Measurements from ENCODE around the gene DEK. TPM values are rescaled to one million over a fixed set of nuclear protein-coding genes. Genes with fewer than 3 reads are reported as not detected.
A peak's percentile ranks its signal among the peaks of the same experiment; 100 is the strongest.

The DEK gene
- total and polyA plus RNA-seq, 5 donors from 2014 or later: 34.9 to 75.3 (median 69.4) TPM

- no peak overlapping the region for H3K27ac ChIP-seq (ENCODE audit: insufficient read depth, low read length, poor library complexity, severe bottlenecking)
- no peak overlapping the region for H3K27ac Mint-ChIP-seq
- peaks cover 0 to 4% (median 0%) of the 10 kb centered on the region in 7 donors for H3K9me3 Mint-ChIP-seq
These were observed 46.1 kb downstream of the DEK start for GRCh38 chr6:18218233-18218632.

GRCh38 chr6:18216411-18216810 is 47.9 kb downstream of the DEK start:
- H3K27ac Mint-ChIP-seq: no peak overlapping the region
- Histone ChIP-seq H3K9me3 (ENCODE audit: control insufficient read depth in 2 of 2, low read length in 2 of 2) (no peaks in the 10 kb centered on the region), H3K4me1 (ENCODE audit: control insufficient read depth, insufficient read depth, low read length, poor library complexity, severe bottlenecking) (no peaks in the 10 kb centered on the region), H3K27ac (ENCODE audit: insufficient read depth, low read length, poor library complexity, severe bottlenecking) (no peak overlapping the region), H3K4me3 (ENCODE audit: low read depth, low read length) (no peak overlapping the region), H3K36me3 (ENCODE audit: control insufficient read depth, insufficient read depth, low read length) (peaks cover 28% of the 10 kb centered on the region), H3K27me3 (ENCODE audit: control insufficient read depth, insufficient read depth, low read length) (no peaks in the 10 kb centered on the region)
- peaks cover 64% of the 10 kb centered on the region for H3K36me3 Mint-ChIP-seq
- no peak for ATAC-seq (ENCODE audit: low read depth in 2 of 2)
- peaks cover 0 to 4% (median 0%) of the 10 kb centered on the region in 7 donors for H3K9me3 Mint-ChIP-seq
- DNase-seq: no peak
- H3K4me1 Mint-ChIP-seq: peaks cover 10 to 15% (median 12%) of the 10 kb centered on the region in 4 donors
- no peak overlapping the region for H3K4me3 Mint-ChIP-seq
- H3K27me3 Mint-ChIP-seq: no peaks in the 10 kb centered on the region

More at GRCh38 chr6:18218233-18218632, 46.1 kb downstream of the DEK start:
- peaks cover 57% of the 10 kb centered on the region for H3K36me3 Mint-ChIP-seq
- peaks cover 6 to 19% (median 10%) of the 10 kb centered on the region in 4 donors for H3K4me1 Mint-ChIP-seq
- no peak overlapping the region for H3K4me3 ChIP-seq (ENCODE audit: low read depth, low read length)
- DNase-seq (no peak), ATAC-seq (ENCODE audit: low read depth in 2 of 2) (no peak)
- H3K9me3 ChIP-seq (ENCODE audit: control insufficient read depth in 2 of 2, low read length in 2 of 2): no peaks in the 10 kb centered on the region
- peaks cover 43% of the 10 kb centered on the region for H3K36me3 ChIP-seq (ENCODE audit: control insufficient read depth, insufficient read depth, low read length)
- no peaks in the 10 kb centered on the region for H3K27me3 Mint-ChIP-seq
- no peaks in the 10 kb centered on the region for H3K4me1 ChIP-seq (ENCODE audit: control insufficient read depth, insufficient read depth, low read length, poor library complexity, severe bottlenecking)
- no peaks in the 10 kb centered on the region for H3K27me3 ChIP-seq (ENCODE audit: control insufficient read depth, insufficient read depth, low read length)
- no peak overlapping the region for H3K4me3 Mint-ChIP-seq

DNA sequence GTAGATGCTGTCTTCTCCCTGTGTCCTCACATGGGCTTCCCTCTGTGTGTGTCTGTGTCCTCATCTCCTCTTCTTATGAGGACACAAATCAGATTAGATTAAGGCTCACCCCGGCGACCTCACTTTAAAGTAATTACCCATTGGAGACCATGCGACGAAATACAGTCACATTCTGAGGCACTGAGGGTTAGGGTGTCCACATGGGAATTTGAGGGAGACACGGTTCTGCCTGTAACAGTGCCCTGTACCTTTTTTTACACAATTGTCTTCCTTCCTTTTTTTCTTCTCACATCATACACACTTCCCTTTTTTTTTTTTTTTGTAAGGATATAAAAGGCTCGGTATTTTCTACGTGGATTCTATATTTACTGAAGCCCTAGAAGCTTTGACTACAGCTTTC is 48.9 kb downstream of the DEK start:
- peaks cover 20% of the 10 kb centered on the region for H3K36me3 ChIP-seq (ENCODE audit: control insufficient read depth, insufficient read depth, low read length)
- no peaks in the 10 kb centered on the region for H3K27me3 ChIP-seq (ENCODE audit: control insufficient read depth, insufficient read depth, low read length)
- H3K4me1 ChIP-seq (ENCODE audit: control insufficient read depth, insufficient read depth, low read length, poor library complexity, severe bottlenecking): no peaks in the 10 kb centered on the region
- Mint-ChIP-seq H3K36me3 (peaks cover 62% of the 10 kb centered on the region), H3K27me3 (no peaks in the 10 kb centered on the region), H3K4me3 (no peak overlapping the region), H3K9me3 (no peaks in the 10 kb centered on the region), H3K27ac (peak overlapping the region; percentile 31 to 59 (median 58)), H3K4me1 (peaks cover 9 to 13% (median 12%) of the 10 kb centered on the region in 4 donors)
- DNase-seq (no peak), ATAC-seq (ENCODE audit: low read depth in 2 of 2) (no peak)
- no peak overlapping the region for H3K27ac ChIP-seq (ENCODE audit: insufficient read depth, low read length, poor library complexity, severe bottlenecking)
- no peaks in the 10 kb centered on the region for H3K9me3 ChIP-seq (ENCODE audit: control insufficient read depth in 2 of 2, low read length in 2 of 2)
- H3K4me3 ChIP-seq (ENCODE audit: low read depth, low read length): no peak overlapping the region

GRCh38 chr6:18214003-18214402 is 50.3 kb downstream of the DEK start:
- no peak for ATAC-seq (ENCODE audit: low read depth in 2 of 2)
- no peak for DNase-seq

GRCh38 chr6:18213439-18213838 is 50.9 kb downstream of the DEK start:
- no peak overlapping the region for H3K27ac ChIP-seq (ENCODE audit: insufficient read depth, low read length, poor library complexity, severe bottlenecking)
- Mint-ChIP-seq H3K36me3 (peaks cover 57% of the 10 kb centered on the region), H3K27ac (peak overlapping the region in 1 of 3 donors; percentile 67), H3K4me3 (no peak overlapping the region), H3K9me3 (no peaks in the 10 kb centered on the region), H3K4me1 (peaks cover 4 to 13% (median 11%) of the 10 kb centered on the region in 4 donors), H3K27me3 (no peaks in the 10 kb centered on the region)
- ATAC-seq (ENCODE audit: low read depth in 2 of 2) (no peak), DNase-seq (no peak)
- H3K36me3 ChIP-seq (ENCODE audit: control insufficient read depth, insufficient read depth, low read length): peaks cover 18% of the 10 kb centered on the region
- H3K4me1 ChIP-seq (ENCODE audit: control insufficient read depth, insufficient read depth, low read length, poor library complexity, severe bottlenecking): no peaks in the 10 kb centered on the region
- H3K27me3 ChIP-seq (ENCODE audit: control insufficient read depth, insufficient read depth, low read length): no peaks in the 10 kb centered on the region
- H3K4me3 ChIP-seq (ENCODE audit: low read depth, low read length): no peak overlapping the region
- no peaks in the 10 kb centered on the region for H3K9me3 ChIP-seq (ENCODE audit: control insufficient read depth in 2 of 2, low read length in 2 of 2)

More at GRCh38 chr6:18214003-18214402, 50.3 kb downstream of the DEK start:
- Histone ChIP-seq H3K27ac (ENCODE audit: insufficient read depth, low read length, poor library complexity, severe bottlenecking) (no peak overlapping the region), H3K36me3 (ENCODE audit: control insufficient read depth, insufficient read depth, low read length) (peaks cover 19% of the 10 kb centered on the region), H3K27me3 (ENCODE audit: control insufficient read depth, insufficient read depth, low read length) (no peaks in the 10 kb centered on the region), H3K9me3 (ENCODE audit: control insufficient read depth in 2 of 2, low read length in 2 of 2) (no peaks in the 10 kb centered on the region), H3K4me3 (ENCODE audit: low read depth, low read length) (no peak overlapping the region), H3K4me1 (ENCODE audit: control insufficient read depth, insufficient read depth, low read length, poor library complexity, severe bottlenecking) (no peaks in the 10 kb centered on the region)
- Mint-ChIP-seq H3K9me3 (no peaks in the 10 kb centered on the region), H3K4me1 (peaks cover 5 to 13% (median 11%) of the 10 kb centered on the region in 4 donors), H3K4me3 (peak overlapping the region in 1 of 4 donors; percentile 65), H3K36me3 (peaks cover 60% of the 10 kb centered on the region), H3K27ac (peak overlapping the region in 2 of 3 donors; percentile 67 to 91), H3K27me3 (no peaks in the 10 kb centered on the region)

- H3K4me3 ChIP-seq (ENCODE audit: low read depth, low read length): no peak overlapping the region
- ATAC-seq (ENCODE audit: low read depth in 2 of 2) (no peak), DNase-seq (no peak)
- H3K4me1 ChIP-seq (ENCODE audit: control insufficient read depth, insufficient read depth, low read length, poor library complexity, severe bottlenecking): no peaks in the 10 kb centered on the region
- Mint-ChIP-seq H3K4me3 (no peak overlapping the region), H3K27me3 (no peaks in the 10 kb centered on the region), H3K36me3 (peaks cover 60% of the 10 kb centered on the region), H3K27ac (no peak overlapping the region), H3K9me3 (no peaks in the 10 kb centered on the region), H3K4me1 (peaks cover 4 to 13% (median 11%) of the 10 kb centered on the region in 4 donors)
- H3K9me3 ChIP-seq (ENCODE audit: control insufficient read depth in 2 of 2, low read length in 2 of 2): no peaks in the 10 kb centered on the region
- peaks cover 20% of the 10 kb centered on the region for H3K36me3 ChIP-seq (ENCODE audit: control insufficient read depth, insufficient read depth, low read length)
- no peaks in the 10 kb centered on the region for H3K27me3 ChIP-seq (ENCODE audit: control insufficient read depth, insufficient read depth, low read length)
- no peak overlapping the region for H3K27ac ChIP-seq (ENCODE audit: insufficient read depth, low read length, poor library complexity, severe bottlenecking)
These were observed 52.1 kb downstream of the DEK start for GRCh38 chr6:18212231-18212630.

DNA sequence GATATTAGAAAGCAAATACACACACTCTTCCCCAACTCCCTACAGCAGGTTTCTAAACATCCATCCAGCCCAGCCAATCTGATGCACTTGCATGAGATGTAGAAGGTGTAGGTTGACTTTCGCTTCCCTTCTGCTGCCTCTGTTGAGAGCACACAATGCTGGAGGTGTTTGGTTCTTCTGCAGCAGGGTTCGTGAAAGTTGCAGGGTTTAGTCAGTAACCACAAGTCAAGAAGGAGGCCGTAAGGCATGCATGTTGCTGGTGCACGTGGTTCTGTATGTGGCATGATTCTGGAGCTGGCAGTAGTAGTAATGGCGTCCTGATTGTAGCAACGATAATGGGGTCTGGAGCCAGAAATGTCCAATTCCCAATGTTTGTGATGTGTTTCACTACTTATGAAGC is 53.0 kb downstream of the DEK start:
- Mint-ChIP-seq H3K4me1 (peaks cover 2 to 13% (median 8%) of the 10 kb centered on the region in 4 donors), H3K36me3 (peaks cover 54% of the 10 kb centered on the region), H3K9me3 (no peaks in the 10 kb centered on the region), H3K27me3 (no peaks in the 10 kb centered on the region), H3K27ac (peak overlapping the region in 1 of 3 donors; percentile 0), H3K4me3 (no peak overlapping the region)
- H3K36me3 ChIP-seq (ENCODE audit: control insufficient read depth, insufficient read depth, low read length): peaks cover 25% of the 10 kb centered on the region
- no peak overlapping the region for H3K4me3 ChIP-seq (ENCODE audit: low read depth, low read length)
- no peaks in the 10 kb centered on the region for H3K27me3 ChIP-seq (ENCODE audit: control insufficient read depth, insufficient read depth, low read length)
- ATAC-seq (ENCODE audit: low read depth in 2 of 2) (peak; percentile 20 to 54), DNase-seq (peak in 1 of 3 donors; percentile 30)
- H3K27ac ChIP-seq (ENCODE audit: insufficient read depth, low read length, poor library complexity, severe bottlenecking): no peak overlapping the region
- H3K4me1 ChIP-seq (ENCODE audit: control insufficient read depth, insufficient read depth, low read length, poor library complexity, severe bottlenecking): no peaks in the 10 kb centered on the region
- no peaks in the 10 kb centered on the region for H3K9me3 ChIP-seq (ENCODE audit: control insufficient read depth in 2 of 2, low read length in 2 of 2)

- no peaks in the 10 kb centered on the region for H3K27me3 ChIP-seq (ENCODE audit: control insufficient read depth, insufficient read depth, low read length)
- no peak overlapping the region for H3K4me3 ChIP-seq (ENCODE audit: low read depth, low read length)
- H3K27me3 Mint-ChIP-seq: no peaks in the 10 kb centered on the region
- no peak for ATAC-seq (ENCODE audit: low read depth in 2 of 2)
- peaks cover 50% of the 10 kb centered on the region for H3K36me3 Mint-ChIP-seq
- no peaks in the 10 kb centered on the region for H3K4me1 ChIP-seq (ENCODE audit: control insufficient read depth, insufficient read depth, low read length, poor library complexity, severe bottlenecking)
- H3K27ac ChIP-seq (ENCODE audit: insufficient read depth, low read length, poor library complexity, severe bottlenecking): no peak overlapping the region
- H3K36me3 ChIP-seq (ENCODE audit: control insufficient read depth, insufficient read depth, low read length): peaks cover 25% of the 10 kb centered on the region
- DNase-seq: no peak
- no peak overlapping the region for H3K4me3 Mint-ChIP-seq
- no peak overlapping the region for H3K27ac Mint-ChIP-seq
- H3K4me1 Mint-ChIP-seq: peaks cover 0 to 13% (median 8%) of the 10 kb centered on the region in 4 donors
- H3K9me3 Mint-ChIP-seq: no peaks in the 10 kb centered on the region
- H3K9me3 ChIP-seq (ENCODE audit: control insufficient read depth in 2 of 2, low read length in 2 of 2): no peaks in the 10 kb centered on the region
These were observed 53.6 kb downstream of the DEK start for GRCh38 chr6:18210707-18211106.
